HG03354 (cell line): ENCODE data around the gene ASMT.
"Not testable (repeated sequence)": the region's sequence is repeated elsewhere in the genome, so short reads cannot be mapped to it uniquely, and the experiment has no call there.

Source experiments
- ATAC-seq: cut with Tn5 transposase; IDR thresholded peaks from one replicate; pipeline ENCODE4 v1.9.1; 2021; ENCODE audit warnings: mild to moderate bottlenecking; ENCODE audit not compliant: unreplicated experiment, poor library complexity, severe bottlenecking

The ASMT gene

GRCh38 chrX:1614927-1615326 is at the start of gene ASMT:
ASMT (plus strand) TSS chrX:1615059; CDS start chrX:1615200, 141 bp downstream.
- ATAC-seq, result no peak

GRCh38 chrX:1574181-1574580 is 40.7 kb upstream of the ASMT start:
- not testable (repeated sequence) for ATAC-seq

GRCh38 chrX:1576201-1576992 is 38.5 kb upstream of the ASMT start:
- ATAC-seq, result no peak

- ATAC-seq, result no peak
Measured at GRCh38 chrX:1577845-1578244, 37.0 kb upstream of the ASMT start.

- no peak for ATAC-seq
Measured at GRCh38 chrX:1578511-1579173, 36.2 kb upstream of the ASMT start.

GRCh38 chrX:1581132-1581531 is 33.7 kb upstream of the ASMT start:
- ATAC-seq, result peak; percentile 67

GRCh38 chrX:1582686-1583437 is 32.0 kb upstream of the ASMT start:
- ATAC-seq, result peak; percentile 84

GRCh38 chrX:1584237-1585011 is 30.4 kb upstream of the ASMT start:
- no peak for ATAC-seq

- ATAC-seq, result no peak
Measured at GRCh38 chrX:1587161-1587560, 27.7 kb upstream of the ASMT start.

GRCh38 chrX:1589356-1590130 is 25.3 kb upstream of the ASMT start:
- ATAC-seq, result no peak

- ATAC-seq, result peak; percentile 86
Measured at GRCh38 chrX:1591102-1591862, 23.6 kb upstream of the ASMT start, which contains the start of gene AKAP17A. AKAP17A (plus strand) TSS chrX:1591604; CDS start chrX:1593463, 1,859 bp downstream.

GRCh38 chrX:1591863-1592469 is 22.9 kb upstream of the ASMT start:
- peak; percentile 5 for ATAC-seq

GRCh38 chrX:1592470-1593142 is 22.3 kb upstream of the ASMT start:
- peak; percentile 37 for ATAC-seq

GRCh38 chrX:1593286-1594271 is 21.3 kb upstream of the ASMT start:
- no peak for ATAC-seq

GRCh38 chrX:1595711-1596060 is 19.2 kb upstream of the ASMT start:
- no peak for ATAC-seq

GRCh38 chrX:1596676-1597344 is 18.0 kb upstream of the ASMT start:
- no peak for ATAC-seq
